Gastrocnemius medialis (tissue), 4 donors: ENCODE measurements around the gene PLXDC2. TPM values are rescaled to one million over a fixed set of nuclear protein-coding genes. Genes with fewer than 3 reads are reported as not detected.

Source experiments
- ATAC-seq, 2 donors: fragments of 150-250 bp; one replicate each; pipeline ENCODE4 v1.9.1; 2016
- DNase-seq, 2 donors: peaks; one replicate each; pipeline ENCODE4 v3.0.0-alpha.2; 2019
- H3K27ac ChIP-seq, 4 donors: fragments of 200-600 bp; sonication (generic); 1 replicate in 1 of 4; 2 replicates in 3 of 4; pipeline ENCODE4 v1.5.1; 2016 to 2018; ENCODE audit warnings: mild to moderate bottlenecking in 2 of 4, moderate library complexity in 1 of 4
- H3K27me3 ChIP-seq, 3 donors: fragments of 200-600 bp; sonication (generic) in 2 of 3; 1 replicate in 1 of 3; 2 replicates in 2 of 3; pipeline versions ENCODE4 v1.5.1 to v1.6.0; 2016 to 2019; ENCODE audit warnings: mild to moderate bottlenecking in 1 of 3, moderate library complexity in 1 of 3
- H3K36me3 ChIP-seq, 2 donors: fragments of 200-600 bp; sonication (generic) in 1 of 2; one replicate each; pipeline ENCODE4 v1.5.1; 2017 to 2018
- H3K4me1 ChIP-seq, 2 donors: fragments of 200-600 bp; sonication (generic) in 1 of 2; one replicate each; pipeline ENCODE4 v1.5.1; 2016 to 2017; ENCODE audit warnings: mild to moderate bottlenecking in 2 of 2
- H3K4me3 ChIP-seq, 4 donors: fragments of 200-600 bp; sonication (generic) in 3 of 4; 1 replicate in 1 of 4; 2 replicates in 3 of 4; pipeline ENCODE4 v1.5.1; 2016 to 2019; ENCODE audit warnings: mild to moderate bottlenecking in 2 of 4
- H3K9me3 ChIP-seq, 3 donors: fragments of 200-600 bp; sonication (generic) in 2 of 3; 1 replicate in 1 of 3; 2 replicates in 2 of 3; pipeline ENCODE4 v1.5.1; 2016 to 2019
- POLR2A ChIP-seq, 2 donors: fragments of 450-650 bp; IDR thresholded peaks; one replicate each; pipeline ENCODE4 v1.6.1; 2017; ENCODE audit warnings: antibody characterized with exemption in 2 of 2, mild to moderate bottlenecking in 2 of 2, moderate library complexity in 2 of 2
- in situ Hi-C, 4 donors: fragments of 200-750 bp; cut with MboI; loops; one replicate each; pipeline versions ENCODE4 v1.15.0 to v1.8.0; 2017; ENCODE audit warnings: low sequenced_read_pairs in 4 of 4
- intact Hi-C: fragments of 100-400 bp; cut with DNase I; formaldehyde crosslinking; loops from one replicate; pipeline ENCODE4 v1.15.1; 2023; ENCODE audit warnings: low total_unique reads
- total RNA-seq, 4 donors: library from RNA; depleted of rRNA; stranded (reverse); fragments of >200 nt; gene quantifications; one replicate each; pipeline versions ENCODE4 v1.1.0 to v1.2.3, GENCODE V29; 2016
- TF ChIP-seq, protein P1 (sequence below), 5 experiments: fragments of 450-650 bp in 3 of 5; fragments of 200-600 bp in 2 of 5; sonication (generic) in 2 of 5; IDR thresholded peaks in 4 of 5; conservative IDR thresholded peaks in 1 of 5; 1 replicate in 4 of 5; 2 replicates in 1 of 5; pipeline ENCODE4 v1.5.1; 2016 to 2019; ENCODE audit warnings: antibody characterized with exemption in 5 of 5, mild to moderate bottlenecking in 3 of 5, moderate library complexity in 3 of 5

The PLXDC2 gene
- total RNA-seq, 4 donors from 2014 or later = 13.9 to 19.6 (median 15.0) TPM

- Histone ChIP-seq H3K36me3 (no peaks in the 10 kb centered on the region), H3K27me3 (no peaks in the 10 kb centered on the region), H3K27ac (no peak overlapping the region), H3K4me1 (no peaks in the 10 kb centered on the region), H3K9me3 (no peaks in the 10 kb centered on the region), H3K4me3 (no peak overlapping the region)
- in situ Hi-C loops = no loop called here
- no peak for TF ChIP-seq POLR2A (IDR thresholded peaks at IDR 0.05)
- TF ChIP-seq, protein P1, sequence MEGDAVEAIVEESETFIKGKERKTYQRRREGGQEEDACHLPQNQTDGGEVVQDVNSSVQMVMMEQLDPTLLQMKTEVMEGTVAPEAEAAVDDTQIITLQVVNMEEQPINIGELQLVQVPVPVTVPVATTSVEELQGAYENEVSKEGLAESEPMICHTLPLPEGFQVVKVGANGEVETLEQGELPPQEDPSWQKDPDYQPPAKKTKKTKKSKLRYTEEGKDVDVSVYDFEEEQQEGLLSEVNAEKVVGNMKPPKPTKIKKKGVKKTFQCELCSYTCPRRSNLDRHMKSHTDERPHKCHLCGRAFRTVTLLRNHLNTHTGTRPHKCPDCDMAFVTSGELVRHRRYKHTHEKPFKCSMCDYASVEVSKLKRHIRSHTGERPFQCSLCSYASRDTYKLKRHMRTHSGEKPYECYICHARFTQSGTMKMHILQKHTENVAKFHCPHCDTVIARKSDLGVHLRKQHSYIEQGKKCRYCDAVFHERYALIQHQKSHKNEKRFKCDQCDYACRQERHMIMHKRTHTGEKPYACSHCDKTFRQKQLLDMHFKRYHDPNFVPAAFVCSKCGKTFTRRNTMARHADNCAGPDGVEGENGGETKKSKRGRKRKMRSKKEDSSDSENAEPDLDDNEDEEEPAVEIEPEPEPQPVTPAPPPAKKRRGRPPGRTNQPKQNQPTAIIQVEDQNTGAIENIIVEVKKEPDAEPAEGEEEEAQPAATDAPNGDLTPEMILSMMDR (IDR thresholded peaks at IDR 0.05 in 4 of 5, conservative IDR thresholded peaks at IDR 0.05 in 1 of 5) = no peak
- DNase-seq (no peak), ATAC-seq (no peak)
- intact Hi-C loops = no loop called here
Observed at GRCh38 chr10:20158086-20158485, 341.9 kb downstream of the PLXDC2 start.

- intact Hi-C loops = no loop called here
- no peaks in the 10 kb centered on the region for H3K36me3 ChIP-seq
- no peak overlapping the region for H3K27ac ChIP-seq
- H3K9me3 ChIP-seq = no peaks in the 10 kb centered on the region
- DNase-seq (no peak), ATAC-seq (no peak)
- TF ChIP-seq POLR2A (IDR thresholded peaks at IDR 0.05) = no peak
- TF ChIP-seq, protein P1 (IDR thresholded peaks at IDR 0.05 in 4 of 5, conservative IDR thresholded peaks at IDR 0.05 in 1 of 5) = no peak
- no peaks in the 10 kb centered on the region for H3K27me3 ChIP-seq
- no peaks in the 10 kb centered on the region for H3K4me1 ChIP-seq
- in situ Hi-C loops = no loop called here
- H3K4me3 ChIP-seq = no peak overlapping the region
Observed at GRCh38 chr10:20162123-20162522, 345.9 kb downstream of the PLXDC2 start.

DNA sequence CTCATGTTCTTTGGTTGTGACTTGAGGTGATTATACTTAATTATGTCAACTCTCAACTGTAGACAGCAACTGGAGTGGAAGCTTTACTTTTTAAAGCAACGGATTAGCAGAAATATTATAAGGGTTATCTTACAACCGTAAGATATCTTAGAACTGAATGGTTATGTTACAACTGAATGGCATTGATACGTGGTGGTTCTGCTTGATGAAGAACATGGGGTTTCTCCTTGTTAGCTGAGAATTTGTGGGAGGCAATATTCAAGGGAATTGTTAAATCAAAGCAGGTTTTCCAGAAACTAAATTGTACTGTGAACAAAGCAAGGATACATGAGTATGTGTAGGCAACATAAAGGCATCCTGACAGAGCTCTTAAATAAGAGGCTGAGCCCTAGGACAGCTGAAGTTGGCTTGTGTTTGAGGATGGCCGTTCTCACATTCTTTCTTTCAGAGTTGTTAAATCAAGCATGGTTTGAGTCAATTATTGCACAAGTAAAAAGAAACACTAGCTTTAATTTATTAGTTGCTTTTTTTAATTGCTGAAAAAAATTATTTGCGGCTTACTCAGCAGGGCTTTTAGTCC lies 350.0 kb downstream of the PLXDC2 start:
- intact Hi-C loops (no loop called here), in situ Hi-C loops (no loop called here)
- Histone ChIP-seq H3K9me3 (no peaks in the 10 kb centered on the region), H3K36me3 (no peaks in the 10 kb centered on the region), H3K27me3 (no peaks in the 10 kb centered on the region), H3K27ac (no peak overlapping the region), H3K4me1 (no peaks in the 10 kb centered on the region), H3K4me3 (no peak overlapping the region)
- TF ChIP-seq POLR2A (IDR thresholded peaks at IDR 0.05) = no peak
- TF ChIP-seq, protein P1 (IDR thresholded peaks at IDR 0.05 in 4 of 5, conservative IDR thresholded peaks at IDR 0.05 in 1 of 5) = no peak
- ATAC-seq (no peak), DNase-seq (no peak)

GRCh38 chr10:20170661-20171060 lies 354.4 kb downstream of the PLXDC2 start:
- Histone ChIP-seq H3K36me3 (no peaks in the 10 kb centered on the region), H3K4me3 (no peak overlapping the region), H3K27ac (no peak overlapping the region), H3K27me3 (no peaks in the 10 kb centered on the region), H3K4me1 (no peaks in the 10 kb centered on the region), H3K9me3 (no peaks in the 10 kb centered on the region)
- in situ Hi-C loops (no loop called here), intact Hi-C loops (no loop called here)
- DNase-seq = no peak
- TF ChIP-seq, protein P1 (IDR thresholded peaks at IDR 0.05 in 4 of 5, conservative IDR thresholded peaks at IDR 0.05 in 1 of 5) = no peak
- TF ChIP-seq POLR2A (IDR thresholded peaks at IDR 0.05) = no peak
- ATAC-seq = no peak

GRCh38 chr10:20173046-20173445 lies 356.8 kb downstream of the PLXDC2 start:
- H3K27ac ChIP-seq = no peak overlapping the region
- no peaks in the 10 kb centered on the region for H3K27me3 ChIP-seq
- intact Hi-C loops (no loop called here), in situ Hi-C loops (no loop called here)
- DNase-seq (no peak), ATAC-seq (no peak)
- no peak overlapping the region for H3K4me3 ChIP-seq
- no peaks in the 10 kb centered on the region for H3K4me1 ChIP-seq
- TF ChIP-seq, protein P1 (IDR thresholded peaks at IDR 0.05 in 4 of 5, conservative IDR thresholded peaks at IDR 0.05 in 1 of 5) = no peak
- no peak for TF ChIP-seq POLR2A (IDR thresholded peaks at IDR 0.05)
- H3K9me3 ChIP-seq = no peaks in the 10 kb centered on the region
- H3K36me3 ChIP-seq = no peaks in the 10 kb centered on the region
